NCI-H1694 (cell line): ENCODE results near the gene CPNE4.
"Not testable (repeated sequence)": the region's sequence is repeated elsewhere in the genome, so short reads cannot be mapped to it uniquely, and the experiment has no call there.

ENCODE experiments used
- DNase-seq: peaks from one replicate; lab custom pipeline; 2025; lab: John Stamatoyannopoulos, UW

The CPNE4 gene

DNA sequence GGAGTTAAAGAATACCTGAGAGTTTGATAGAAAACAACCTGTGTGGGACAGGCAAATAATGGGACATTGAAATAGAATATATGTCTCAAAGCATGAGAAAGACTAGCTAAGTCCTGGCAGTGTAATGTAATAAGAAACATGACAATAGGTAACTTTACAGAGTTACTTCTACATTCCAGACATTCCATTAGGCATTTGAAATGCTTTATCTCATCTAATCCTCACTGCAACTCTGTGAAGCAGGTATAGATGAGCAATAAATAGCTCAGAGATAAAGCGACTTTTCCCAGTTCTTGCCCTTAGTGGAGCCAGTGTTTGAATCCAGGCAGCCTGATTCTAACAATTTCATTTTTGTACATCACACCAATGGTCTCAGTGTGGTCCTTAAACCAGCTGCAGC lies 76.8 kb downstream of the CPNE4 start:
- DNase-seq, result no peak

DNA sequence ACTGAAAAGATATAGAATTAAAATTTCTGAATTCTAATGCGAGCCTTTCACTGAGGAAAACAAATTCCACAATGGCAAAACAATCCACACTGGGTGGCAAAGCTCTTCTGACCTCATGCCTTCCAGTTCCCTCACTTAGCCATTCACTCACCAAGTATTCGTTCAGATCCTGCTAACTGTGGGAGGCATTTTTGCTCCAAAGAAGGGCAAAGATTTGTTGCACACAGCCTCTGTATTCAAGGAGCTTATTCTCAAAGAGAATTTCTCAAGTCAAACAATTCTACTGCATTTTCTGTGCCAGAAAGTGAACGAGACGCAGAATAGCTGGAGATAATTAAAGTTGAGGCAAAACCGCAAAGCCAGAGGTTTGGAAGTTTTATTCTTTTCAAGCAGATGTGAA lies 77.3 kb downstream of the CPNE4 start:
- no peak for DNase-seq

DNA sequence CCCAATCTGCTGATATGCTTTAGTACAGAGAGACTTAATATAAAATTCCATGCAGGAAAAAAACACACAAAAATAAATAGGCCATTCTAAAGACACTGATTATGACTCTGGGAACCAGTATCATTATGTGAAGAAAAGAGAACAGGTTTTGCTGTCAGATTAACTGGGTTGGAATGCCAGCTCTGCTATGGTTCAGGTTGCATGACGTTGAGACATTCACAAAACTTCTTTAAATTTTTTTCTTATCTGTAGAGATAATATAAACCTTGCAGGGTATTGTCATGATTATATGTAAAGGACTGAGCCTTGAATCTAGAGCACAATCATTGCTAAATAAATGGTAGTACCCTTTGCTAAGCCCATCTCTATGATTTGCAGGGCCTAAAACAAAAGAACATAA lies 86.0 kb downstream of the CPNE4 start:
- DNase-seq, result no peak

DNA sequence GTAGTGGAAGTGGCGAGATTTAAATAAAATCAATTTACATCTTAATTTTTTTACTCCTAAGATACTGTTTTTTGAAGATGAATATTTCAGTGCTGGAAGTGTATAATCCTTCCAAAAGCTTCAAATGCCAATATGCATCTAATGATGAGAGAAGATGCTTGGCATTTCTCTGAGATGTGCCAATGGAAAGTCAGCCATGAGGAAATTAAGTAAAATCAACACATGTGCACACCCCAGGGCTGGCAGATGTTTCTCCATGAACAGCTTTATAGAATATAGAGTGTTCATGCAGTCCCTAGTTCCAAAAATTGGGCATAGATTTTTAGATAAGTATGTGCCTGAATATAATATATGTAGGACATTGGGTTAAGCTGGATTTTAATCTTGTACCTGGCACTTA lies 90.1 kb downstream of the CPNE4 start:
- no peak for DNase-seq

GRCh38 chr3:131933665-131934064 lies 101.1 kb downstream of the CPNE4 start:
- DNase-seq, result no peak

DNA sequence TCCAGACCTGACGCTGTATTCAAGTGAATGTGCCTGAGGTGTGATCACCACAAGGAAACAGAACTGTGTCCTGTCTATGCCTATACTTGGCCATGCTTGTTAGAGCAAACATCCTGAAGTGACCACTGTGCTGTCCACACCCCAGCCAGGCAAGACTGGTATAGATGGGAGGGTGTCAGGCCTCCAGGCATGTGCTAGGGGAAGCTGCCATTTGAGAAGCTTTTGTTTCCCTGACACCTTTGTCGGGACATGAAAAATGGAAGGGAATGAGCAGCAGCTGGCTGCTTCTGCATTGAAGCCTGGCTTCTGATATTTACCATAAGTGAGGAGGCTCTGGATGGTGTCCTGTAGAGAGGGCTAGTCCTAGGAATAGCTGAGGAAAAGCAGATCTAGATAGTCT lies 106.2 kb downstream of the CPNE4 start:
- DNase-seq, result no peak

DNA sequence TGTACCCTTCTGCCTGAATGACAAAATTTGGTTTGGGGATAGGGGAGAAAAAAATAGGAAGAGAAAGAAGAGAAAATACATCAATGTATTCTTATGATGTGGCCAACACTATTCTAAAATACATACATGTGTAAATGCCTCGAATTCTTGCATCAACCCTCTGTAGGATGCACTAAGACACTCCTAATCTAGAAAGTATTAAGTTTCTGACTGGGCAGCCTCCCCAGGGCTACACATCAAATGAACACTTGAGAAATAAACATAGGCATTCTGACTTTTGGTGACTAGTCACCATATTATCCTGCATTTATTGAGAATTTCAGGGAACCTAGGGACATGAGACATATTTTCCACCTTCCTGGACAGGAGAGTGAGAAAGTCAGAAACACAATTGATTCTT lies 109.2 kb downstream of the CPNE4 start:
- DNase-seq, result no peak

DNA sequence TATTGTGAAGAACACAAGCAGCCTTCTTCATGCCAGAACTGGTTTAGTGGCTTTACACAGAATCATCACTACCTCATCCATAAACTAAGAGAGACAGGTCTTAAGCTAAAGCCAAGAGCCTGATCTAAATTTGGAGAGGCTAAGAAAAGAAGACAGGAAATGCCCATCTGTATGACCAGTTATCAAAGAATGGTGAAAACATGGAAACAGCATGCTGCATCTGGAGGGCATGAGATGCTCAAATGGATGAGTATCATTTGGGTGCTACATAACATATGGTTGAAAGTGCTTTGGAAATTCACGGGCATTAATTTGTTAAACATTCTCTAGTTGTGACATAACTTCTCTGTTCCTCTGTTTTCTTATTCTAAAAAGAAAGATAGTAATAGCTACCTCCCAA lies 112.5 kb downstream of the CPNE4 start:
- no peak for DNase-seq

DNA sequence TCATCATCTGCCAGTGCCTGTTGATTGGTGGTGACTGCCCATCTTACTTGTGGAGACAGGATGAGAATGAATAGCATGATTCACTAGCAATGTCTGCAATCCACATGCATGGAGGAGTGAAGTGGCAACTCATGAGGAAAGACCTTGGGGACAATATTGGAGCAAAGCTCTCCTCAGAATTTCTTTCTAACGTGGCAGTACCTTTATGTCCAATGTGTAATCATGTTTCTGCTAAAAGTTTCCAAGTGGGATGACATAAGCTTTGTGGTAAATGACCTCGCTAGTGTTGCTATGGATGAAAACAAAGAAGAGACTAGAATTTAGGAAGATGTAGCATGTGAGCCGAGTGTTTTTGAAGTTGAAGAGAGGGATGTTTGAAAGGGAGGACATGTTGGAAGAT lies 117.8 kb downstream of the CPNE4 start:
- DNase-seq, result no peak

DNA sequence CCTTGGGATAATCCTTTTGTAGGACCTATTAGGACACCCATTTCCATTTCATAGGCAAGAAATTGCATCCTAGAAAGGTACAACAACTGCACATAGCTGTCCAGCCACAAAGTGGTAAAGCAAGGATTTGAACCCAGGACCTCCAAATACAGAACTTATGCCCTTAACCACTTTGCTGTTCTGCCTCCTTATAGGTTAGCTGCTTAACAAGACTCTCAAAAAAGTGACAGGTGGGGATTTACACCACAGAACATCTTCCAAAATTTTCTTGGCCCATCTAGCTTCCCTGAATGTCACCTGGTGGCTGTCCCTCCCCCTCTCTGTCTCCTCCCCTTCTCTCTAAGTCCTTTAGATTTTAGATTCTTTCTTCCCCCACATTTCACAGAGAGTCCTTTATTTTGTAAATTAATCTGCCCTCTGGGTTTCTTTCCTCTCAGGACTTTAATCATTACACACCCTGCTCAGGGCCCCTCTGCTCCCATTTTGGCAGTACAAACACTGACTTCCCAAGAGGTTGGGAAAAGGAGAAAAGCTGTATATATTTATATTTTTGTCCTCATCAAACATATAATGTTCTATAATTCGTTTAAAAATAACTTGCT lies 120.6 kb downstream of the CPNE4 start:
- DNase-seq, result no peak

DNA sequence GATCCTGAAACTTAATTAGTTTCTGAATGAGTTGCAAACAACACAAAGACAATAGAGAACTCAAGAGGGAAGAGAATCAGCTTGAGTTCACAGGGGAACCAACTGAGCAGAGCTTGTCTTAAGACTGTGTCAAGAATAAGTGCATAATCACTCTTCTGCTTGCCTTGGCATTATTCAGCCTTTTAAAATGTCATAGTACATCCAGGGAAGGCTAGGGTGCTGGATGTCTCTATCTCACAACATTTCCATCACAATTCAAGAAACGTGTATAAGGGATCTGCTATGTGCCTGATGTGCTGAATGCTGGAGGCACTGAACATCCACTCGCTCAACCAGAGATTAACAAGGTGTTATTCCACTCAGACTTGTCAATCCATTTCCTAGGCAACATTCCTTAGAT lies 122.6 kb downstream of the CPNE4 start:
- DNase-seq, result no peak

DNA sequence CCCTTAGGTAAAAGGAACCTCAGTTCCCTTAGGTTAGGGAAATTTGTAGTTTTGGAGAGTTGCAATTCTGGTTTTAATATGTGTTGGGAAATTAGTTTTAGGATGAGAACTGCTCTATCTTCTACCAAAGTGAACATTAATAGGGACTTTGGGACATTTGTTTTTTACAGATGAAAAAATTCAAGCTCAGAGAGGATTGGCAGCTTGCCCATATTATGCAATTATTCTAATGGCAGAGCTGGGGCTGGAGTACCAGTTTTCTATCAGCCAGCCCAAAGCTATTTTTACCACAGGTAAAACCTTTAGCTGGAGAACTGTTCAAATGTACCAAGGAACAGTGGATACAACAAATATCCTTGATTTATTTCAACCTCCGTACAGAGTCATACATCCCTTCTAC lies 127.0 kb downstream of the CPNE4 start:
- no peak for DNase-seq

- no peak for DNase-seq
Measured at GRCh38 chr3:131903988-131904415, 130.8 kb downstream of the CPNE4 start.

GRCh38 chr3:131901686-131902085 lies 133.1 kb downstream of the CPNE4 start:
- DNase-seq, result no peak

GRCh38 chr3:131900891-131901290 lies 133.9 kb downstream of the CPNE4 start:
- no peak for DNase-seq

DNA sequence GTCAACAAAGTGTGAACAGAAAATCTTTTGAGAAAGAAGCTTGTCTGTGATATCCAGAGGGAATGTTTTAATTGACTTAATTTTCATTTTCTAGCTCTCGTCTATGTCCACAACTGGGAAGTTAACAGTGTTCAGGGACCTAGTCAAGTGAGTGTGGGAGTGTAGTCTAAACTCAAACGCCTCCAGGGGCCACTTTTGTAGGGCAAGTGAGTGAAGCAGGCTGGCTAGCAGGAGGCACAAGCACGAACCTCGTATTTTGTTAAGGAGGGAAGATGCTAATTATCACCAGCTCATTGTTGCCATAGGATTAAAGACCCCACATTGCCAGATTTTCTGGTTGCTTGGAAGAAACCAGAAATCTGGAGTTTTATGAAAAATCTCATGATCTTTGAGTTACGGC lies 135.8 kb downstream of the CPNE4 start:
- no peak for DNase-seq

- DNase-seq, result no peak
Measured at GRCh38 chr3:131898346-131898745, 136.5 kb downstream of the CPNE4 start.

DNA sequence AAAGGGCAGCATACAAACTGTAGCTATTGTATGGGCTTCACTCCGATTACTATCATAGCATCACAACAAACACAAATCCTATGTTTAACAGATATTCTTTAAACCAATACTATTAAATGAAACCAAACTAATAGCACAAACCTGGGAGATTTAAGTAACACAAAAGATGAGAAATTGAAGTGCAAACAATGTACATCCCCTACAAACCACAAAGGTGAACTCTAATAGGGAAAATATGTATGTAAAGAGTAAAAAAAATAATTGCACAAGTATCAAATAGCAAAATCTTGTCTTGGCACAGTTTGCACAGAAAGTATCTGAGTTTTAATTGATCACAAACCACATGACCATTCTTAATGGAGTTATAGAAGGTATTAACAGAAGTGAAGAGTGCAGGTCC lies 138.5 kb downstream of the CPNE4 start:
- no peak for DNase-seq

- DNase-seq, result no peak
Measured at GRCh38 chr3:131895766-131896165, 139.0 kb downstream of the CPNE4 start.

GRCh38 chr3:131892331-131892730 lies 142.5 kb downstream of the CPNE4 start:
- no peak for DNase-seq

GRCh38 chr3:131885871-131886270 lies 148.9 kb downstream of the CPNE4 start:
- not testable (repeated sequence) for DNase-seq

DNA sequence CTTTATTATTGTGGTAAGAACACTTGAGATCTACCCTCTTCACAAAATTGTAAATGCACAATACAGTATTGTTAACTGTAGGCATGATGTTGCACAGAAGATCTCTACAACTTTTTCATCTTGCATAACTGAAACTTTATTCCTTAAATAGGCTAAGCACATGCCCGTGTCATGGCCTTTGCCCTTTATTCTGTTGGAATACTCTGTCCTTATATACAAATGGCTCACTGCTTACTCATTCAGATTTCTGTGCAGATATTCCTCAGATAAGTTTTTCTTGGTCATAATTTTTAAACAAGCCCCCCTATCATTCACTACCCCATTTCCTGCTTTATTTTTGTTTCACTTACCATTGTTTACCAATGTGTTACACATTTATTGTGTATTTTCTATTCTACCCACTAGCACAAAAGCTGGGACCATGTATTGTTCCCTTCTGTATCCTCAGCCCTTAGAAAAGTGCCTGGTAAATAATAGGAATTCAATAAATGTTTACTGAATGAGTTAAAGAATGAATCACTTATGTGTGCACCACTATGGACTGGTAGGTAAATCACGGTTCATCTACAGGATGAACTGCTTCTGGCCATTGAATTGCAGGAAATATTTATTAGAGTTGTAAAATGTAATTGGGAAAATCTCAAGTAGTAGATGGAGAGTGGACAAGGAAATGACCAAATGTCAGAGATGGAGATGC lies 151.0 kb downstream of the CPNE4 start:
- DNase-seq, result no peak

GRCh38 chr3:131883086-131883485 lies 151.7 kb downstream of the CPNE4 start:
- no peak for DNase-seq

- no peak for DNase-seq
Measured at GRCh38 chr3:131881777-131882176, 153.0 kb downstream of the CPNE4 start.
